ENCODE data around the gene CDH23.

CDH23 gene

GRCh38 chr10:71369602-71370001, 27.1 kb upstream of the CDH23 start:
- DNase-seq (ENCODE audit: low read depth, low spot score), result no peak

DNA sequence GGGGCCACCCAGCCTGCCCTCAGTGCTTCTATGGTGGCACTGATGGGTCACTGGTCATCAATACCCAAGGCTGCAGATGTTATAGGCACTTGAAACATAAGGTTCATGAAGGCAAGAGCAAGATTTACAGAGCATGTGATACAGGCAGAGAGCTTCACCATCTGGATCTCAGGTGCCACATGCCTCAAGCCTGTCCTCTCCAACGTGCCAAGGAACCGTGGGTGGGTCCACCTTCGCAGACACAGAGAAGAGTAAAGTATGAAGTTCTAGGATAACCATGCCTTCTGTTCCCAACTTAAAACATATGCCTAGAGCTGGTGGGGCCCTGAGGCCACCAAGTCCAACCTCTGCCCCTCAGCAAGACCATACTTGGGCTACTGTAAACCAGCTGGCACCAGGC, 26.7 kb upstream of the CDH23 start:
- no peak for DNase-seq (ENCODE audit: low read depth, low spot score)

- no peak for DNase-seq (ENCODE audit: low read depth, low spot score)
Measured at GRCh38 chr10:71371750-71372166, 25.0 kb upstream of the CDH23 start.

DNA sequence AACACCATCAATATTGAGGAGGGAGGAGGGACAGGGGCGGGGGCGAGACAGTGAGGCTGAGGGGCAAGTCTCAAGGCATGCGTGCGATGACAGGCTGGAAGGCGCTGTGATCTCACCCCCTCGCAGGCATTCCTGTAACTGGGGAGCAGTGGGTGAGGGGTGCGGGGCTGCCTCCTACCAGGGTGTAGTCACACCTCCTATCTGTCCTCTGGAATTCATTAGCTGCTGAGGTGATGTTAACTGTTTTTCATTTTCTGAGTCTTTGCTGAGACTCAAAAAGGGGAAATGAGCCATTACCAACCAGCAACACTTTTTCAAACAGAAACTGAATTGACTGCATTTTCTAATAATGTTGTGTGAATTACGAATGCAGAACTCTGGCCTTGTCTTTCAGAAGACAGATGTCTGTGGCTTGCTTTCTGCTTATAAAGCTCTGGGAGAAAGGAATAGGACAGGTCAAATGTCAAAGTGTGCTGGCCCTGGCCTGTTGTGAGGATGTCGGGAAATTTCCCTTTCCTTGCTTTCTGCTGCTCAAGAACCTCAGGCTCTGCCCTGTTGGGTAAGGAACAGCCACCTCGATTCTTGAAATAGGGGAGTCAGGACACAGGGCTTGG, 23.7 kb upstream of the CDH23 start:
- DNase-seq (ENCODE audit: low read depth, low spot score), result no peak

- DNase-seq (ENCODE audit: low read depth, low spot score), result no peak
Measured at GRCh38 chr10:71374481-71375233, 22.1 kb upstream of the CDH23 start.

GRCh38 chr10:71375952-71376351, 20.8 kb upstream of the CDH23 start:
- DNase-seq (ENCODE audit: low read depth, low spot score), result no peak

DNA sequence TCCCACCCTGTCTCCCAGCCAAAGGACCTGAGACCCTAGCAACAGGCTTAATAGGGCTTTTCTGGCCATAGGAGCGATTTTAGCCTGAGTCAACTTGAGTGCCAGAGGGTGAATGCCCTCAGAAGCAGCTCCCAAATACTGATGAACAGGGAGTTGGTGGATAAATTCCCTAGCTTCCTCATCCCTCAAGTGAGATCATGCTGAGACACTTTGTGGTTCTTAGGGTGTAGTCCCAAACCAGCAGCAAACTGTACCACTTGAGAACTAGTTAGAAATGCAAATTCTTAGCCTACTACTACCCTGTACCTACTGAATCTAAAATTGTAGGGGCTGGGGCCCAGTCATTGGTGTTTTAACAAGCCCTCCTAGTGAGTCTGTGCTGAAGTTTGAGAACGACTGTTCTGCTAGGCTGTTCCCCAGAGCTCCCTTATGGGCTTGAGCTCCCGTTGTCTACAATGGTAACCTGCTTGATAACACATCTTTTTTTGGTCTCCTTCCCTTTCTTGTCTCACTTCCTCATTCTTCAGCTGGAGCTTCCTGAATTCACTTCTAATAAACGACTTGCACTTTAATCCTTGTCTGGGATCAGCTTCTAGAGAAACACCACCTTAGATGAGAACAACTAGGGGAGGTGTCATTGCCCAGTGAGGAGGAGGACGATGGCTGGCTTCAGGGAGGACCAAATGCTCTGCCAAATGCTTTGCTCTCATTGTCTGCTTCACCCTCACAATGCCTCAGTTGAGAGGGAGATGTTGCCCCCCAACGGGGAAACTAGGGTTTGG, 18.2 kb upstream of the CDH23 start:
- DNase-seq (ENCODE audit: low read depth, low spot score), result no peak

DNA sequence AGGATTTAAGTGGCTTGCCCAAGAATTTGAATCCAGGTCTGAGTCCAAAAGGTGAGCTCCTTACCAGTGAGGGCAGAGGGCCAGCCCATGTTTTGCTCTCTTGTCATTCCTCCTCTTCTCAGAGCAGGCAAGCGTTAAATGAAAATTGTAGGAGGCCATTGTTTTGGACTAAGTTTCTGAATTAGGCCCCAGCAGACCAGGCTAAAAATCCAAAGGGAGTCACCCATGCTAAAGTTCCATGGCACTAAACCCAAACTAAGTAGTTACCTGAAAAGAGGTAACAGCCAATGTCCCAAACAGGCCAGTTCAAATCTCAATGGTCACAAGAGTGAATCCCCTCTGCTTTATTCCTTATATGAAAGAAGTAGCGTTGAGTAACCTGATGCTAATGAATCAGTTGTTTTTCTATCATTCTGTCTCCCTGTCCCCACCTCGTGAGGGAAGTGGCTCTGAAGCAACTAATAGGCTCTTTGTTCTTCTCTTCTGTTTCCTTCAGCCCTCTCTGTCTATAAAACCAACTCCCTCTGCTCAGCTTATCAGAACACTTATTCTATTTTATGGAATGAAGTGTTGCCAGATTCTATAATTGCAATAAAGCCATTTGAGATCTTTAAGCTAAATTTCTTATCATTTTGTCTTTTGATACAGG, 17.5 kb upstream of the CDH23 start:
- DNase-seq (ENCODE audit: low read depth, low spot score), result no peak

- DNase-seq (ENCODE audit: low read depth, low spot score), result no peak
Measured at GRCh38 chr10:71380841-71381240, 15.9 kb upstream of the CDH23 start.

DNA sequence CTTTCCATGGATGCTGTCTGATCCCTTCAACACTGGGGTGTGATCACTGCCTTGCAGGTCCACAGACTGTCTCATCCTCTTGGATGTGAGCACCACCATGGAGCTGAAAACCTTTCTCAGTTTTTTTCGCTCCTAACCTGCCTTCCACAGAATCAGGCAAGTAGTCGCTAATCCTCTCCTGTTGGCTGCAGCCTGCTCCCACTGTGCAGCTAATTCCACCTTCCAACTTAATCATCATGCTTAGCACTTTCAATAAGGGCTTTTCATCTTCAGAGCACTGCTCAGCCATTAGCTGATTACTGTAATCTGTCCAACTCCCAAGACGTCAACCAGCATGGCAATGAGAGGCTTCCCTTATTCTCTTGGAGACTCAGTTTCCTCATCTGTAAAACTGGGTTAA, 15.1 kb upstream of the CDH23 start:
- DNase-seq (ENCODE audit: low read depth, low spot score), result no peak

DNA sequence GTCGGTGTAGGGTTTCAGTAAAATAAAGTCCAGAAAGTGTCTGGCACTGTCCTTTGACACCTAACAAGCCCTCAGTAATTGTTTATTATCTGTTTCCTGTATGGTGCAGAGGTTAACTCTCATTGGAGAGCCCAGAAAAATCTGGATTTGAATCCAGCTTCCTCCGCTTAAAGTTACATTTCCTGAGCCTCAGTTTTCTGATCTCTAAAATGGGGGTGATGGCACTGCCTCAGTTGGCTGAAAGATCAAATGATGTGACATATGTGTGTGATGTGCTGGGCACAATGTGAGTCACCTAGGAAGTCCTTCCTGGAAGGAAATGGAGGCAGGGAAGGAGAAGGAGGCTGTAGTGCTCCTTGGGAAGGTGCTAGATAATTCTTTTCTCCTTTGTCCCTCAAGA, 14.7 kb upstream of the CDH23 start:
- DNase-seq (ENCODE audit: low read depth, low spot score), result no peak

GRCh38 chr10:71382757-71383156, 14.0 kb upstream of the CDH23 start:
- no peak for DNase-seq (ENCODE audit: low read depth, low spot score)

GRCh38 chr10:71383972-71384687, 12.6 kb upstream of the CDH23 start:
- peak; percentile 49 for DNase-seq (ENCODE audit: low read depth, low spot score)

- DNase-seq (ENCODE audit: low read depth, low spot score), result no peak
Measured at GRCh38 chr10:71388171-71388570, 8.5 kb upstream of the CDH23 start.

- no peak for DNase-seq (ENCODE audit: low read depth, low spot score)
Measured at GRCh38 chr10:71388583-71389310, 8.0 kb upstream of the CDH23 start.

GRCh38 chr10:71389768-71390460, 6.8 kb upstream of the CDH23 start:
- DNase-seq (ENCODE audit: low read depth, low spot score), result no peak

DNA sequence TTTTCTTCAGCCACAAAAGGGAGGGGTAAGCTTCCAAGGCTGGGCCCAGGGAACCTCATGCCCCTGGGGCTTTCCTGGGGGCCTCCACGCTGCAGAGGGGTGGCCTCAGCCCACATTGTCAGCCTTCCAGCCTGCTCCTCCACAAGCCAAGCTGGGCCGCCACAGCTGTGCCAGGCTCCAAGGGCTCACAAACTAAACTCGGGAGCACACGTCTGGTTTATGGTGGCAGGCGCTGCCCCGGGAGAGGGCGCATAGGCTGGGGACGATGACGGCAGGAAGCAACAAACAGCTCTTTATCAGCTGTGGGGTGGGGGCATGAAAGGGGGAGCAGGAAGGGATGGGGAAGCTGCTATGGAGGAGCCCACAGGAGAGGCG, 6.3 kb upstream of the CDH23 start:
- DNase-seq (ENCODE audit: low read depth, low spot score), result no peak

- no peak for DNase-seq (ENCODE audit: low read depth, low spot score)
Measured at GRCh38 chr10:71390921-71391690, 5.6 kb upstream of the CDH23 start.

DNA sequence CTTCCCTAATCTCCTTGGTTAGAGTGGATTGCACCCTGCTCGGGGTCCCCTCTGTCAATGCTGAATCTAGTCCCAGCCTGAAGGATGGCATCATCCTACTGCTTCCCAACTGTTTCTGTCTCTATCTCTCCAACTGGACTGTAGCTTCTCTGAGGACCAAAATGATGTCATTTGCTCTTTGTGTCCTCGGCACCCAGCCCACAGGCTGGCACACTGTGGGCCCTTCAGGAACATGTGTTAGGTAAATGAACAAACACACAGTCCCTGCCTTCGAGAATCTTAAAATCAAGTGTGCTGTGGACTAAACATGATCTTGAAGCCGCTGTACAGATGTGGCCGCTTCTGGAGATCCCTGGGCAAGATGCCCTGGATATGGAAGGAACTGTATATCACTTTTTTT, 5.0 kb upstream of the CDH23 start:
- DNase-seq (ENCODE audit: low read depth, low spot score), result no peak

GRCh38 chr10:71392292-71392691, 4.4 kb upstream of the CDH23 start:
- DNase-seq (ENCODE audit: low read depth, low spot score), result no peak
